HEK293 (cell line): ENCODE data around the gene KIAA0232.

Experiments used
- REPIN1 ChIP-seq: fragments of 450-650 bp; formaldehyde crosslinking; IDR thresholded peaks from 2 replicates; pipeline ENCODE4 v1.5.1; 2017; ENCODE audit warnings: missing biosample characterization, missing genetic modification characterization, low read depth
- REST ChIP-seq: fragments of 450-650 bp; formaldehyde crosslinking; IDR thresholded peaks from 2 replicates; pipeline ENCODE4 v1.5.1; 2016; ENCODE audit warnings: missing biosample characterization, missing genetic modification characterization
- SCRT2 ChIP-seq: fragments of 450-650 bp; formaldehyde crosslinking; IDR thresholded peaks from 2 replicates; pipeline ENCODE4 v1.5.1; 2016; ENCODE audit warnings: missing biosample characterization, missing genetic modification characterization
- ZNF416 ChIP-seq: fragments of 450-650 bp; formaldehyde crosslinking; IDR thresholded peaks from 2 replicates; pipeline ENCODE4 v1.5.1; 2016; ENCODE audit warnings: missing biosample characterization, missing genetic modification characterization
- ZNF423 ChIP-seq: fragments of 450-650 bp; formaldehyde crosslinking; IDR thresholded peaks from 2 replicates; pipeline ENCODE4 v1.5.1; 2016; ENCODE audit warnings: missing biosample characterization, missing genetic modification characterization

- no peak for TF ChIP-seq ZNF423 (tag by site-specific recombination)
- TF ChIP-seq REST (tag by site-specific recombination), result no peak
- no peak for TF ChIP-seq ZNF416
- TF ChIP-seq SCRT2, result no peak
- TF ChIP-seq REPIN1 (tag by site-specific recombination), result no peak
These were observed 117.8 kb downstream of the KIAA0232 start for GRCh38 chr4:6900181-6900812.
